Measurements from ENCODE around the gene MON1A.

Gene MON1A

GRCh38 chr3:49898991-49899390 is 30.6 kb downstream of the MON1A start:
- Histone ChIP-seq H3K36me3 (ENCODE audit: control insufficient read depth in 5 of 5, insufficient read depth in 5 of 5, low read length in 5 of 5) (peaks cover 0 to 20% (median 2%) of the 10 kb centered on the region in 5 donors), H3K27ac (ENCODE audit: low read depth, low read length) (no peak overlapping the region), H3K9me3 (ENCODE audit: control insufficient read depth in 5 of 5, low read length in 5 of 5) (no peaks in the 10 kb centered on the region), H3K4me1 (ENCODE audit: control insufficient read depth in 5 of 5, insufficient read depth in 5 of 5, low read length in 5 of 5) (peaks cover 0 to 17% (median 12%) of the 10 kb centered on the region in 5 donors), H3K9ac (ENCODE audit: low read length in 5 of 5) (no peak overlapping the region), H3K27me3 (ENCODE audit: control insufficient read depth in 5 of 5, insufficient read depth in 4 of 5, low read length in 5 of 5) (no peaks in the 10 kb centered on the region), H3K4me3 (ENCODE audit: low read depth in 1 of 5, low read length in 5 of 5) (no peak overlapping the region)

GRCh38 chr3:49896345-49896744 is 33.3 kb downstream of the MON1A start:
- Histone ChIP-seq H3K4me1 (ENCODE audit: control insufficient read depth in 5 of 5, insufficient read depth in 5 of 5, low read length in 5 of 5) (peaks cover 0 to 6% (median 3%) of the 10 kb centered on the region in 5 donors), H3K36me3 (ENCODE audit: control insufficient read depth in 5 of 5, insufficient read depth in 5 of 5, low read length in 5 of 5) (peaks cover 0 to 21% (median 2%) of the 10 kb centered on the region in 5 donors), H3K27ac (ENCODE audit: low read depth, low read length) (no peak overlapping the region), H3K9me3 (ENCODE audit: control insufficient read depth in 5 of 5, low read length in 5 of 5) (no peaks in the 10 kb centered on the region), H3K9ac (ENCODE audit: low read length in 5 of 5) (no peak overlapping the region), H3K27me3 (ENCODE audit: control insufficient read depth in 5 of 5, insufficient read depth in 4 of 5, low read length in 5 of 5) (no peaks in the 10 kb centered on the region), H3K4me3 (ENCODE audit: low read depth in 1 of 5, low read length in 5 of 5) (no peak overlapping the region)

GRCh38 chr3:49895791-49896190 is 33.8 kb downstream of the MON1A start:
- no peak overlapping the region for H3K4me3 ChIP-seq (ENCODE audit: low read depth in 1 of 5, low read length in 5 of 5)
- H3K9ac ChIP-seq (ENCODE audit: low read length in 5 of 5), result no peak overlapping the region
- no peaks in the 10 kb centered on the region for H3K27me3 ChIP-seq (ENCODE audit: control insufficient read depth in 5 of 5, insufficient read depth in 4 of 5, low read length in 5 of 5)
- peaks cover 0 to 23% (median 2%) of the 10 kb centered on the region in 5 donors for H3K36me3 ChIP-seq (ENCODE audit: control insufficient read depth in 5 of 5, insufficient read depth in 5 of 5, low read length in 5 of 5)
- no peaks in the 10 kb centered on the region for H3K9me3 ChIP-seq (ENCODE audit: control insufficient read depth in 5 of 5, low read length in 5 of 5)
- H3K4me1 ChIP-seq (ENCODE audit: control insufficient read depth in 5 of 5, insufficient read depth in 5 of 5, low read length in 5 of 5), result peaks cover 0 to 2% (median under 1%) of the 10 kb centered on the region in 5 donors
- H3K27ac ChIP-seq (ENCODE audit: low read depth, low read length), result no peak overlapping the region

- H3K9me3 ChIP-seq (ENCODE audit: control insufficient read depth in 5 of 5, low read length in 5 of 5), result no peaks in the 10 kb centered on the region
- no peaks in the 10 kb centered on the region for H3K4me1 ChIP-seq (ENCODE audit: control insufficient read depth in 5 of 5, insufficient read depth in 5 of 5, low read length in 5 of 5)
- peaks cover 0 to 4% (median 0%) of the 10 kb centered on the region in 5 donors for H3K36me3 ChIP-seq (ENCODE audit: control insufficient read depth in 5 of 5, insufficient read depth in 5 of 5, low read length in 5 of 5)
- H3K4me3 ChIP-seq (ENCODE audit: low read depth in 1 of 5, low read length in 5 of 5), result no peak overlapping the region
- H3K27ac ChIP-seq (ENCODE audit: low read depth, low read length), result no peak overlapping the region
- H3K9ac ChIP-seq (ENCODE audit: low read length in 5 of 5), result no peak overlapping the region
- no peaks in the 10 kb centered on the region for H3K27me3 ChIP-seq (ENCODE audit: control insufficient read depth in 5 of 5, insufficient read depth in 4 of 5, low read length in 5 of 5)
These were observed 40.3 kb downstream of the MON1A start for GRCh38 chr3:49889296-49889695.

- Histone ChIP-seq H3K36me3 (ENCODE audit: control insufficient read depth in 5 of 5, insufficient read depth in 5 of 5, low read length in 5 of 5) (peaks cover 0 to 4% (median 0%) of the 10 kb centered on the region in 5 donors), H3K27ac (ENCODE audit: low read depth, low read length) (no peak overlapping the region), H3K27me3 (ENCODE audit: control insufficient read depth in 5 of 5, insufficient read depth in 4 of 5, low read length in 5 of 5) (no peaks in the 10 kb centered on the region), H3K4me1 (ENCODE audit: control insufficient read depth in 5 of 5, insufficient read depth in 5 of 5, low read length in 5 of 5) (peaks cover 0 to 9% (median 9%) of the 10 kb centered on the region in 5 donors), H3K9me3 (ENCODE audit: control insufficient read depth in 5 of 5, low read length in 5 of 5) (no peaks in the 10 kb centered on the region), H3K4me3 (ENCODE audit: low read depth in 1 of 5, low read length in 5 of 5) (no peak overlapping the region), H3K9ac (ENCODE audit: low read length in 5 of 5) (no peak overlapping the region)
These were observed 42.7 kb downstream of the MON1A start for GRCh38 chr3:49886922-49887265.

GRCh38 chr3:49883998-49884397 is 45.6 kb downstream of the MON1A start:
- peaks cover 0 to 24% (median 13%) of the 10 kb centered on the region in 5 donors for H3K4me1 ChIP-seq (ENCODE audit: control insufficient read depth in 5 of 5, insufficient read depth in 5 of 5, low read length in 5 of 5)
- no peaks in the 10 kb centered on the region for H3K36me3 ChIP-seq (ENCODE audit: control insufficient read depth in 5 of 5, insufficient read depth in 5 of 5, low read length in 5 of 5)
- H3K9ac ChIP-seq (ENCODE audit: low read length in 5 of 5), result no peak overlapping the region
- H3K27me3 ChIP-seq (ENCODE audit: control insufficient read depth in 5 of 5, insufficient read depth in 4 of 5, low read length in 5 of 5), result peaks cover 0 to 9% (median 0%) of the 10 kb centered on the region in 5 donors
- no peak overlapping the region for H3K4me3 ChIP-seq (ENCODE audit: low read depth in 1 of 5, low read length in 5 of 5)
- no peak overlapping the region for H3K27ac ChIP-seq (ENCODE audit: low read depth, low read length)
- H3K9me3 ChIP-seq (ENCODE audit: control insufficient read depth in 5 of 5, low read length in 5 of 5), result no peaks in the 10 kb centered on the region

GRCh38 chr3:49882166-49882565 is 47.4 kb downstream of the MON1A start:
- Histone ChIP-seq H3K9ac (ENCODE audit: low read length in 5 of 5) (no peak overlapping the region), H3K4me1 (ENCODE audit: control insufficient read depth in 5 of 5, insufficient read depth in 5 of 5, low read length in 5 of 5) (peaks cover 0 to 24% (median 13%) of the 10 kb centered on the region in 5 donors), H3K27me3 (ENCODE audit: control insufficient read depth in 5 of 5, insufficient read depth in 4 of 5, low read length in 5 of 5) (peaks cover 0 to 9% (median 0%) of the 10 kb centered on the region in 5 donors), H3K9me3 (ENCODE audit: control insufficient read depth in 5 of 5, low read length in 5 of 5) (no peaks in the 10 kb centered on the region), H3K27ac (ENCODE audit: low read depth, low read length) (no peak overlapping the region), H3K4me3 (ENCODE audit: low read depth in 1 of 5, low read length in 5 of 5) (no peak overlapping the region), H3K36me3 (ENCODE audit: control insufficient read depth in 5 of 5, insufficient read depth in 5 of 5, low read length in 5 of 5) (no peaks in the 10 kb centered on the region)

GRCh38 chr3:49880581-49881315 is 48.9 kb downstream of the MON1A start:
- Histone ChIP-seq H3K36me3 (ENCODE audit: control insufficient read depth in 5 of 5, insufficient read depth in 5 of 5, low read length in 5 of 5) (no peaks in the 10 kb centered on the region), H3K4me3 (ENCODE audit: low read depth in 1 of 5, low read length in 5 of 5) (no peak overlapping the region), H3K9ac (ENCODE audit: low read length in 5 of 5) (no peak overlapping the region), H3K9me3 (ENCODE audit: control insufficient read depth in 5 of 5, low read length in 5 of 5) (no peaks in the 10 kb centered on the region), H3K27me3 (ENCODE audit: control insufficient read depth in 5 of 5, insufficient read depth in 4 of 5, low read length in 5 of 5) (peaks cover 0 to 9% (median 0%) of the 10 kb centered on the region in 5 donors), H3K27ac (ENCODE audit: low read depth, low read length) (no peak overlapping the region), H3K4me1 (ENCODE audit: control insufficient read depth in 5 of 5, insufficient read depth in 5 of 5, low read length in 5 of 5) (peaks cover 0 to 24% (median 13%) of the 10 kb centered on the region in 5 donors)

GRCh38 chr3:49879721-49880120 is 49.9 kb downstream of the MON1A start:
- no peak overlapping the region for H3K27ac ChIP-seq (ENCODE audit: low read depth, low read length)

GRCh38 chr3:49878686-49879085 is 50.9 kb downstream of the MON1A start:
- Histone ChIP-seq H3K27ac (ENCODE audit: low read depth, low read length) (no peak overlapping the region), H3K9ac (ENCODE audit: low read length in 5 of 5) (no peak overlapping the region), H3K4me3 (ENCODE audit: low read depth in 1 of 5, low read length in 5 of 5) (no peak overlapping the region), H3K4me1 (ENCODE audit: control insufficient read depth in 5 of 5, insufficient read depth in 5 of 5, low read length in 5 of 5) (peaks cover 0 to 24% (median 13%) of the 10 kb centered on the region in 5 donors), H3K27me3 (ENCODE audit: control insufficient read depth in 5 of 5, insufficient read depth in 4 of 5, low read length in 5 of 5) (peaks cover 0 to 9% (median 0%) of the 10 kb centered on the region in 5 donors), H3K9me3 (ENCODE audit: control insufficient read depth in 5 of 5, low read length in 5 of 5) (no peaks in the 10 kb centered on the region), H3K36me3 (ENCODE audit: control insufficient read depth in 5 of 5, insufficient read depth in 5 of 5, low read length in 5 of 5) (no peaks in the 10 kb centered on the region)

More at GRCh38 chr3:49879721-49880120, 49.9 kb downstream of the MON1A start:
- Histone ChIP-seq H3K9me3 (ENCODE audit: control insufficient read depth in 5 of 5, low read length in 5 of 5) (no peaks in the 10 kb centered on the region), H3K4me1 (ENCODE audit: control insufficient read depth in 5 of 5, insufficient read depth in 5 of 5, low read length in 5 of 5) (peaks cover 0 to 24% (median 13%) of the 10 kb centered on the region in 5 donors), H3K36me3 (ENCODE audit: control insufficient read depth in 5 of 5, insufficient read depth in 5 of 5, low read length in 5 of 5) (no peaks in the 10 kb centered on the region), H3K27me3 (ENCODE audit: control insufficient read depth in 5 of 5, insufficient read depth in 4 of 5, low read length in 5 of 5) (peaks cover 0 to 9% (median 0%) of the 10 kb centered on the region in 5 donors), H3K4me3 (ENCODE audit: low read depth in 1 of 5, low read length in 5 of 5) (no peak overlapping the region), H3K9ac (ENCODE audit: low read length in 5 of 5) (no peak overlapping the region)

Data from subcutaneous abdominal adipose tissue (tissue), 5 donors.